HG03066 (cell line): ENCODE results near the gene EFTUD2.

Source experiments
- ATAC-seq: cut with Tn5 transposase; IDR thresholded peaks from one replicate; pipeline ENCODE4 v1.9.1; 2021; ENCODE audit warnings: low read depth; ENCODE audit not compliant: unreplicated experiment

EFTUD2 gene

DNA sequence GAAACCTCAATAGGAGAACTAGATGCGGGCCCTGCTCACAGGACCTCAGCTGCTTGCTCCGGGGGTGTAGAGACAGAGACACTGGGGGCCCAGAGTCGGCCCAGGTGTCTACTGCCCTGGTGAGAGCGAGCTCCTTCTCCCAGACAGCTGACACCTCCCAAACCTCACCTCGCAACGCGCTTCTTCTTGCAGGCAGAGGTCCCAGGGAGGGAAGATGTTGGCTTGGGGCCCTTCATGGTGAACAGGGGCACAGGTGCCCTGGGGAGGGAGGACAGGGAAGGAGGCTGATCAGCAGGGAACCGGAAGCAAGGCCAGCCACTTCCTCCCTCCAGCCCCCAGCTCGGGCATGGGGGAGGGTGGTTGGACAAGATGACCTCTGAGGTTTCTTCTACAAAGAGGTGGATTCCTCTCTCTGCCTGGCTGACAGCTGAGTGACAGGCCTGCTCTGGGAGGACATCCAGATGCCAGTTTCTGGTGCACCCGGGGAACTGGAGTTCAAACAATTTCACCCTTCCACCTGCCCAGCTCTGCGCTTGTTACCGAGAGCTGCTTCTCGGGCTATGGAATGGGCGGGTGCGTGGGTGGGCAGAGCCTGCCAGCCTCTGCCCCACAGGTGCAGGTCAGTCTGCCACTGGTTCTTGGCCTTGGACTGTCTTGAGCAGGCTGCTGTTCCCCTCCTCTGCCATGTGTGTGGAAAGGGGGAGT is 27.7 kb upstream of the EFTUD2 start:
- no peak for ATAC-seq

- ATAC-seq: no peak
Measured at GRCh38 chr17:44925731-44926697, 26.8 kb upstream of the EFTUD2 start.

GRCh38 chr17:44924107-44924544 is 24.9 kb upstream of the EFTUD2 start:
- no peak for ATAC-seq

- ATAC-seq: no peak
Measured at GRCh38 chr17:44922746-44923470, 23.7 kb upstream of the EFTUD2 start.

DNA sequence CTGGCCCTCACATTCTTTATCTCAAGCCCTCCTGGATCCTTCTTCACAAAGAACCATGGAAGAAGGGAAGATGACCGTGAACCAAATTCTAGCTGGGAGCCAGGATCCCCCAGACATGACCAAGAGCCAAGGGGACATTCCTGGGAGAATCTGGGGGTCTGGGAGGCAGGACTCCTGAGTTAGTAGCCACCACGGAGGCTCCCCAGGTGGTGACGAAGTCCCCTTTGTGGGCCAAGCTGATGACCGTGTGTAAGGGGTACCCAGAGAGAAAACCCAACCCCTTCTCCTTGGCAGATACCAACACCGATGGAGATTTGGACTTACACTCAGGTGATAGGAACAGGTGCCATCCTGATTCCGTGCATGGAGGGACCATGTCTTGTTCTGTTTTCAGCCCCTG is 22.9 kb upstream of the EFTUD2 start:
- ATAC-seq: no peak

DNA sequence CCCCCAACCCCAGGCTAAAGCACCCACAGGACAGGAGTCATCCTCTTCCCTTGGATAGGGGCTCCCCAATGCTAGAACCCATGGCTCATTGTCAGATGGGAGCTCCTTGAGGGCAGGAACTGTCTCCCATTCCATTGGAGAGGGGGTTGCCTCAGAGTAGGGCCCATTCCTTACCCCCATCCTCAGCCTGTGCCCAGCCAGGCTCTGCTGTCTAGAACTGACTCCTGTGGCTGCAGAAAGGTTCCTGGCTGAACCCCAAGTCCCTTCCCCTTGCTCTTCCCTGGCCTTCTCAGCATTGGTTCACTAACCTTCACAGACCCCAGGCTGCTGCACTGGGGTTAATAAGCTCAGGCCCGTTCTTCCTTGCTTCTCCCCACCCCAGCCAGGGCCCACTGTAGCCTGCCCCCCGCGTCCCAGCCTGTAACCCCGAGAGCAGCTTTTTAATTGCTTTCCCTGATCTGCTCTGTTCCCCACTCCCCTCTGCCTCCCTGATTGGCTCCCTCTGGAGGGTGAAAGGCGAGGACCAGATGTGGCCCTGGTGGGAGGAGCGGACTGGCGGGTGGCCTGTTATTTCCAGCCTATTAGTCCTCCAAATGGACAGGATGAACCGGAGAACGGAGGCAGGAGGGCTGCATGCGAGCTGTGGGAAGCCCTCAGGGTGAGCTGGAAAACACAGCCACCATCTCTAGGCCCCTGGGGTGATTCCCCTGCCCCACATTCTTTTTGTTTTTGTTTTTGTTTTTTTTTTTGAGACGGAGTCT is 22.1 kb upstream of the EFTUD2 start:
- no peak for ATAC-seq

DNA sequence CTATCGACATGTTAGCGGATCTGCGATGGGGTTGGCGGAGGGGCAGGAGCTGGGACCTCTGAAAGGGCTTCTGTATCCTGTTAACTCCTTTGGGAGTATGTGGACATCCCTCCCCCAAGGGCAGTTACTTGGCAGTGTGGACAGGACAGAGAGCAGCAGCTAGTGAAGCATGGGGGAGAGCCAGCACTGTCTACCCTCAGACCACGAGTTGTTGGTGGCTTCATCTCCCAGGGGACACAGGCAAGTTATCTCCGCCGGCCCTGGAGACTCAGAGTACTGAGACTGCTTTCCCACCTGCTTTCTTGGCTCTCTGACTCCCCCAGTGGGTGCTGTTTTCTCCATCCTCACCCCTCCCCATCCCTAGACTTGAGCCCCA is 21.3 kb upstream of the EFTUD2 start:
- ATAC-seq: no peak

DNA sequence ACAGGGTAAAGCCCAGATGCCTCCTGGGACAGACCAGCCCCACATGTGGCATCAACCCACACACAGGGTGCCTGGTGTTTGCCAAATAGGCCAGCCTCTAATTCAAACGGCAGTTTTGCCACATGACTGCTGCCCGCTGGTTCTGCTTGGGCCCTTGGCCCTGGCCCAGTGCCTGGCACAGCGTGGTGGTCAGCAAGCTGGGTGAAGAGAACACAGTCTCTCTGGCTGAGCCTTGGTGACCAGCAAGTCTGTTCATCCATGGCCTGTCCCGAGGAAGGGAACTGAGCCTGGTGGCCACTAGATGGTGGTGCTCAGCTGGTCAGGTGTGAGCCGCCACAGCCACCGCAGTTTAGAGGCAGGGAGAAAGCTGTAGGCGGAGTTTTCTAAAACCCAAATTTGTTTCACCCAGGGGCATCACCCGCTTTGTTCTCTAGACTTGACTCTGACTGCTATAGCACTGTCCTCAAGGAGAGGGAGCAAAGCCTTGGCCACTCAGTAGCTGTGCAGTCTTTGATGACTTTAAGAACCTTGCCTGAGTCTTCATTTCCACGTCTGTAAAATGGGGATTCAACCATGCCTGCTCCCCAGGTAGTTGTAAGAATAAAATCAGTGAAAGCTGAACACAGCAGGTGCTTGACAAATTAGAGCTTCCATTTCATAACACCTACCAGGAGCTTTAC is 20.8 kb upstream of the EFTUD2 start:
- ATAC-seq: peak; percentile 58

DNA sequence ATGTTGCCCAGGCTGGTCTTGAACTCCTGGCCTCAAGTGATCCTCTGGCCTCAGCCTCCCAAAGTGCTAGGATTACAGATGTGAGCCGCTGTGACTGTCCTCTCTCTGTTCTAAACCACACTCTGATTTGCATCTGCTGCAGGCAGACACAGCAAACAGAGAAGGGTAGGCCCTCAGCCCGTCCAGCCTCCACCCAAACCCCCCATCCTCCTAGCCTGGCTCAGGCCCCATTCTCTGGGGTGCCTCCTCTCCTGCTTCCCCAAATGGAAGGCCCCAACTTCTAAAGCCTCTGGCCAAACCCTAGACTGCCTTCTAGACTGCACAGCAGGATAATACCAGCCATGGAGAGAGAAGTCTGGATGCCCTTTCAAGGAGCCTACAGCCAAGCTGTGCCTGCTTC is 20.2 kb upstream of the EFTUD2 start:
- ATAC-seq: no peak

DNA sequence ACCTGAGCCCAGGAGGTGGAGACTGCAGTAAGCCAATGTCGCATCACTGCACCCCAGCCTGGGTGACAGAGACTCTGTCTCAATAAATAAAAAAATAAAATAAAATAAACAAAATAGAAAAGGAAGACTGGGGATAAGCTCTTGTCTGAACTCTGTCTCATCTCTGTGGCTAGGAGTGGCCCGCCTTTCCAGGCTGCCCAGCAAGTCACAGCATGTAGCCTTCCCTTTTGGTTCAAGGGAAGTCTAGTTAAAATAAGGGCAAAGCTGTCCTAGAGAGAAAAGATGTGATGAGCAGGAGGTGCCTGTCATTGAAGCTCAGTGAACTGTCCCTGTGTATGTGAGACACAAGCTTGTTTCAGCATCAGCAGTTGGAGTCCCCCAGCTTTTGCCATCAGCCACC is 18.8 kb upstream of the EFTUD2 start:
- ATAC-seq: no peak

GRCh38 chr17:44917456-44917855 is 18.2 kb upstream of the EFTUD2 start:
- ATAC-seq: no peak

DNA sequence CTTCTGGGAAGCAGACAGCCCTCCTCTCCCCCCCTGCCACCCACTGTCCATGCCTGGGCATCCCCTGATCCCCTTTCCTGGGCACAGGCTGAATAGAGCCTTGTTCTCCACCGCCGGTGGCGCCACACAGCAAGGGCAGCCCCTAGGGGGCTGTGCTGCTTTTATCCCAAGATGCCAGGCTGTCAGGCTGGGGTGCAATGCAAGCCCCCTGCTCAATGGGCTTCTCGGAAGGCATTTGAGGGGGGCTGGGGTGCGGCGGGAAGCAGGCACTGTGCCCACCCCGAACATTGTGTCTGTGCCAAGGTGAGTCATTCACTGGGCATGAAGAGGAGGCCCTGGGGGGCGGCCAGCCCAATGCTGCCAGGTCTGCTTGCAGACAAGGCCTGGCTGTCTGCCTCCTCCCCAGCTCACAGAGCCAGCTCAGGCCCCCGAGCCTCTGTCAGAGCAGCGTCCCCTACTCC is 17.6 kb upstream of the EFTUD2 start:
- ATAC-seq: no peak

- ATAC-seq: no peak
Measured at GRCh38 chr17:44915862-44916780, 16.9 kb upstream of the EFTUD2 start.

DNA sequence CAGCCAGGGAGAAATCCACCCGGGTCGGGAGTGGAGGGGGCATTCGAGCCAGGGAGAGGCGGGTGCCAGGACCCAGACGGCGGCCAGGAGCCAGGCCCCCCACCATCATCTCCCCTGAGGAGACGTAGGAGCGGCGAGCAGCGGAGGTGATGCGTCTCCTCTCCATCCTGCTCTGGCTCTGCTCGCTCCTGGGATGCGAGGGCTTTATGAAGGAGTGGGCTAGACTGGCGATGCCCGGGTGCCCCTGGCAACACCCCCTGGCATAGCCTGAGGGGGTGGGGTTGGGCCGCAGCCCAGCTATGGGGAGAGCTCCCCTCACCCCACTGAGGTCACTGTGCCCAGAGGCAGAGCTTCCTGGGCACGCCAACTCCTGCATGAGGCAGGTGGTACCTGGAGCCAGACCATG is 16.1 kb upstream of the EFTUD2 start, which contains the start of gene GFAP:
TSS of gene GFAP (minus strand) at position 180 of the 406 bp plus-strand sequence. CDS start at position 166, 14 bp downstream.
- no peak for ATAC-seq

DNA sequence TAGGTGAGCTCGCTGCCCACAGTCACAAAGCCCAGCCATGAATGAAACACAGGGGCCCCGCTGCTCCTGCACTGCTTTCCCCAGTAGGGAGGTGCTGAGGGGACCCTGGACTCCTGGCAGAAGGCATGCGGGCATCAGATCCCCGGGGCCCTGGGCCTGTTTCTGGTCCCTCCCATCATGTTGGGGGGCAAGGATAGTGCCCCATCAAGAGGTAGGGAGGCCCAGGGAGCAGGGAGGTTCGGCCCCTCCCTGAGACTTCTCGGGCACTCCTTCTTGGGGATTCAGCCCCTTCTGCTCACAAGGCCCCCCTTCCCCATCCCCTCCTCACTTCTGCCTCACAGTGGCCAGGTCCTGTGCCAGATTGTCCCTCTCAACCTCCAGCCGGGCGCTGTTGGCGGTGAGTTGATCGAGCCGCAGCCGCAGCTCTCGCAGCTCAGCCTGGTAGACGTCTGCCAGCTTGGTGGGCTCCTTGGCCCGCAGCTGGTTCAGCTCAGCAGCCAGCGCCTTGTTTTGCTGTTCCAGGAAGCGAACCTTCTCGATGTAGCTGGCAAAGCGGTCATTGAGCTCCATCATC is 15.5 kb upstream of the EFTUD2 start:
- no peak for ATAC-seq

DNA sequence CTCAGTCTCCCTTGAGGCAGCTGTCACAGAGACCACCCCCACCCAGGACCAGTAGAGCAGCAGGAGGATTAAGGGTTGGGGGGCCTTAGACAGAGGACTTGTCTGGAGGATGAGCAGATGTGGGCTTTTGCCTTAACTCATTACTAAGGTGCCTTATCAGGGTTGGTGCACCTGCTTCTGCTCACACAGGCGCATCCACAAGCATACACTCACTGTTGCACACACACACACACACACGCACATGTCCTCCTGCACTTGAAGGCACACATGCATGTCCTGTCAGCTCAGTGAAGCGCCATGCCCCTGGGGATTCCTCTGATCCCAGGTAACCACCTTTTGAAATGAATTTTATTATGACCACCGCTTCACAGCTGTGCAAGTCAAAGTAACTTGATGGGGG is 14.9 kb upstream of the EFTUD2 start:
- ATAC-seq: no peak

DNA sequence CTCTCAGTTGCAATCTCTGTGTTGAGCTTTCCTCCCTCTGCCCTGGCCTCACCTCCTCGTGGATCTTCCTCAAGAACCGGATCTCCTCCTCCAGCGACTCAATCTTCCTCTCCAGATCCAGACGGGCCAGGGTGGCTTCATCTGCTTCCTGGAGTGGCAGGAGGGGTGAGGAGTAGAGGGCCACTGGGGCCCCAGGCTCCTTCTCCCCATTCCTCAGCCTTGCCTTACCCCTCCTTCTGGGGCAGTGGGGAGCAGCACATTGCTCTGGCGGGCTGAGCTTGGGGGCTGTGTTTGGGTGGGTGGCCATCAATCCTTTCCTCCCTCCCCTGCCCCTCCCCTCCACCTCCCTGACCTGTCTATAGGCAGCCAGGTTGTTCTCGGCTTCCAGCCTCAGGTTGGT is 14.4 kb upstream of the EFTUD2 start:
- no peak for ATAC-seq
